HG03060 (cell line): ENCODE measurements around the gene WFDC5.
"Not testable (repeated sequence)": the region's sequence is repeated elsewhere in the genome, so short reads cannot be mapped to it uniquely, and the experiment has no call there.

Source experiments
- ATAC-seq: cut with Tn5 transposase; IDR thresholded peaks from one replicate; pipeline ENCODE4 v1.9.1; 2021; ENCODE audit warnings: low read depth, moderate number of reproducible peaks; ENCODE audit not compliant: unreplicated experiment

The WFDC5 gene, protein sequence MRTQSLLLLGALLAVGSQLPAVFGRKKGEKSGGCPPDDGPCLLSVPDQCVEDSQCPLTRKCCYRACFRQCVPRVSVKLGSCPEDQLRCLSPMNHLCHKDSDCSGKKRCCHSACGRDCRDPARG

DNA sequence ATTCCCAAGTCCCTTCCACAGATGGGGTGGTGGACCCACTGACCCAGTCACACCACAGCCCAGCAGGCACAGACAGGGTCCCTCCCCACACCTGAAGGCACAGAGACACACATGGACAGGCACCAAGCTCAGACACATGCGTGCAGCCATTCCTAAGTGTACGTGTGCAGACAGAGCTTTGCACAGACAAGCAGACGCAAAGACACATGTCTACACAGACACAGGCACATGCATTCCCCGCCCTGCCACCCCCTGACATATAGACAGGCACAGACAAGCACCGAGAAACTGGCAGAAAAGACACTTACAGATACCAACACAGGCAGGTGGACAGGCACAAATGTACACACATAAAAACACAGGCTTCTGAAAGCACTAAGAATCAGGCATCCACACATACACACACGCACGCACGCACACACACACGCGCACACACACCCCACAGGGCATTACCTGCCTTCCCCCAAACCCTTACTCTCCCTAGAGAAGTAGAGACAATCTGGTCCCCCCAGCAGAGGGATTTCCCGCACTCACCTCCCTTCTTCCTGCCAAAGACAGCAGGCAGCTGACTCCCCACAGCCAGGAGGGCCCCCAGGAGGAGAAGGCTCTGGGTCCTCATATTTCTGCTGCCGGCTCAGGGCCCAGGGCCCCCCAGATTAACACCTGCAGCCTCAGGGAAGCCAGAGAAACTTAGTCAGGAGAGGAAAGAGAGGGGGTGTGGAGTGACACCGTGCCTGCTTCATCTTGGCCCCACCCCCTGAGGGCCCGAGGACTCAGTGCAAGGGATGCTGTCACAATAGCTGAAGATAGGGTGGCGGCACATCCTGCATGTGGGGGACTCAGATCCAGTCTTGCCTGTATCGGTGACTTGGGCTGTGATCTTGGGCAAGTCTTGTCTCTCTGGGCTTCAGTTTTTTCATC, at the start of gene WFDC5:
Gene WFDC5 (minus strand): TSS at position 710 of the 921 bp plus-strand sequence. CDS start 91 bp downstream, at position 619.
- ATAC-seq: no peak

DNA sequence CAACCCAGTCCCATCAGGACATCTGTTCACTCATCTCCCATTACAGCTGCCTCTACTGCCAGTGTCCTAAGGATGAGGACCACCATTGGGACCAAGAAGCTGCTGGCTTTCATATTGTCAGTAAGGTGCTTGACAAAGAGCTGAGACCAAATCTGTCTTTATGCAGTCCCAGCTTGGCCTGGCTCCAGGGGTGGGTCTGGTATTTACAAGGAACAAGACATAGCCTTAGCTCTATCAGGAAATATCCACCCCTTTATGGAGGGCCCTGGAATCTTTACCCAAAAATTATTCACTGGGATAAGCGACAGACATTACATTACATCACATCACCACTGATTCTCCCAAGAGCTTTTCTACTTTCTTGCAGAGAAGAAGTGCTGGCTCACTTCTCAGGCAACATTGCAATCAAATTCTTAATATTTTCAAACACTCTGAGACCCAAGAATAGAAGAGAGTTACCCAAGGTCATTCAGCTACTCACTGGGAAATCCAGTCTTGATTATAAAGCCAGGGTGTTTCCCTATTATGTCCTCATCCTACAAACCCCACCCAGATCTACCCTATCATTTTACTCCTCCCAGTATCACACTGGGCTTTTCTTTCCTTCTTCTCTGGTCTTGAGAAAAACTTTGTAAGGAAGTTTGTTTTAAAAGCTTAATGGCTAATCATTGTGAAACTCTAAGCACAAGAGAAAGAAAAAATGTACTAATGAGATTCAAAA, 48.3 kb upstream of the WFDC5 start:
- no peak for ATAC-seq

DNA sequence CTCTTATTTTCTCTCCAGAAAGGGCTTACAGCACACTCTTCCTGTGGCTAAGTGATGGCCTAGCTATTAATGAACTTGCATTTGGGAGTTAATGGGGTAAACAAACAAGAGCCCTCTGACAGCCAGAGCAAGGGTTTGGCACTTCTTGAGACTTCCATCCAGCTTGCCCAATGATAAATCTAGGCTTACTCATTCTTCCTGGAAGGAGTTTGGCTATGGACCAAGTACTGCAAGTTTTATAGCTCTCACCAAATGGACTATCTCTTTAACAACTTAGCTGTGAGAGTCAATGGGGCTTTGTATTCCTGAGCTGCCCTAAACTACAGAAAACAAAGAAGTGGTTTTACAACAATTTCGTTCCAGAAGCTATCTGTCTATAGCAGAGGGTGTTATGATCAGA, 43.0 kb upstream of the WFDC5 start:
- no peak for ATAC-seq

DNA sequence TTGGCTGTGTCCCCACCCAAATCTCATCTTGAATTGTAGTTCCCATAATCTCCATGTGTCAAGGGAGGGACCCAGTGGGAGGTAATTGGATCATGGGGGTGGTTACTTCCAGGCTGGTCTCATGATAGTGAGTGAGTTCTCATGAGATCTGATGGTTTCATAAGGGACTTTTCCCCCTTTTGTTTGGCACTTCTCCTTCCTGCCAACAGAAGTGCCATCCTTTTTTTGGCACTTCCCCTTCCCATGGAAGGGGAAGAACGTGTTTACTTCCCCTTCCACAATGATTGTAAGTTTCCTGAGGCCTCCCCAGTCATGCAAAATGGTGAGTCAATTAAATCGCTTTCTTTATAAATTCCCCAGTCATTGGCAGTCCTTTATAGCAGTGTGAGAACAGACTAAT, 41.7 kb upstream of the WFDC5 start:
- no peak for ATAC-seq

DNA sequence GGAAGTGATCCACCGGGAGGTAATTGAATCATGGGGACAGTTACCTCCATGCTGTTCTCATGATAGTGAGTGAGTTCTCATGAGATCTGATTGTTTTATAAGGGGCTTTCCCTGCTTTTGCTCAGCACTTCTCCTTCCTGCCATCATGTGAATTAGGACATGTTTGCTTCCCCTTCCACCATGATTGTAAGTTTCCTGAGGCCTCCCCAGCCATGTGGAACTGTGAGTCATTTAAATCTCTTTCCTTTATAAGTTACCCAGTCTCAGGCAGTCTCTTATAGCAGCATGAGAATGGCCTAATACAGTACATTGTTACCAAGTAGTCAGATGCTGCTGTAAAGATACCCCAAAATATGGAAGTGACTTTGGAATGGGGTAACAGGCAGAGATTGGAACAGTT, 39.8 kb upstream of the WFDC5 start:
- not testable (repeated sequence) for ATAC-seq

DNA sequence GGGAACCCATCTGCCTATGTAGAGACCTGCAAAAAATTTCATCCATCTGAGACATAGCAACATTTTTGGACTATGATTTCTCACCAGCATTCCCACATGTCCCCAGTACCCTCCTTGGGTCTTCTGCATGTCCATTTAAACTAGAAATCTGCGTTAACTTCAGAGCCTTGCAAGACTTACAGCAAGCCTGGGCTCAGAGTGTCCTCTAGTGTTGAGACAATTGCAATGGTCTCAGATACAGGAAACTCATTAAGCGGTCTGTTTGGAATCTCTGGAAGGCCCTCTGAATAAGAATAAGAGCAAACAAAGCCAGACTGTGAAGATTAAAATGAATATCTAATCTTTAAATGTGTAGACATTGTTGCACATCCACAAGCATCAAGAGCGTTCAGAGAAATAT, 39.2 kb upstream of the WFDC5 start:
- no peak for ATAC-seq

DNA sequence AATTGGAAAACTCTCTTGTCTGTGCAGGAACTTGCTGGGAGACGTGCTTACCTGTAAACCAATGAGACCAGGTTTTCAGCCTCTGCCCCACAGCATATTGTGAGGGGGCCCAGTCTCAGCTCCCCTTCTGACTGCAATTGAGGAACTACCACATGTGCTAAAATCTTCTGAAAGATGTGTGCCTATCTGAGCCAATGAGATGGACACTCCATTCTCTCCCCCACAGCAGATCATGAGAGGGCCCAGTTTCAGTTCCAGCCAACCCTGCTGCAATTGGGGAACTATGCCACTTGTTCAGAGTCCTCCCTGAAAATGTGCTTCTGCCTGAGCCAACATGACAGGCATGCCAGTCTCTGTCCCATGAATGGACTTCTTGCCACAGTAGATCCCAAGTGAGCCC, 38.8 kb upstream of the WFDC5 start:
- no peak for ATAC-seq

DNA sequence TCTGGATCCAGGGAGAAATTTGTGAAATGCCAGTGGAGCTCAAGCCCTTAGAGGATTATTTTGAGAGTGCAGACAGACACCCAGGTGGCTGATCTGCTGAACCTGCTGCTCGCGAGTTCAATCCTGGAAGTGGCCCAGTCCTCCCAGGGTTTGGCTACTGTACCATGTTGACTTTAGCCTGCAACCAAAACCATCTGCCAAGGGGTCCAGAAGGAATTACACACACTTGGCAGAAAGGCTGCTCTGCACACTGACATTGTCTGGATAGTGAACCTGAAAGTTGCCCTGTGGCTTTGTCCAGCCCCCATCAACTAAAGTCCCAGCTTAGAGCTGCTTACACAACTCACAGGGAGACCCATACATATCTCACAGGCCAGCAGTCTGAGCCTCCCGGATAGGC, 38.2 kb upstream of the WFDC5 start:
- ATAC-seq: no peak

DNA sequence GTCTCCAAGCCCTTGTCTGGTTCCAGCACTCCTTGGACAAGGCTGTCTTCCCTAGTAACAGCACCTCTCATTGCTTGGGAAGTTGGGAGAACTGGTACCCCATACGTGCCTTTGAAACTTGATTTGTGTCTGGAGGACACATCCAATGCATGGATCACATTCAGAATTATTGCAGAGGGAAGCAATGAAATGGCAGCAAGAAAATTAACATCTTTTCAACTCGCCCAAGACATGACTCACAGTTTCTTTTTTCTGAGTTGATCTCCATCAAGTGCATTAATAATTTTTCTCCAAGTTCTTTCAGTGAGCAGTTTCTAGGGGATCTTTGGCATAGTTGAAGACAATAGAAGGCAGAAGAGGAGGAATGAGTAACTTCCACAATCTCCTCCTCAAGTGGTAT, 37.4 kb upstream of the WFDC5 start:
- ATAC-seq: no peak

DNA sequence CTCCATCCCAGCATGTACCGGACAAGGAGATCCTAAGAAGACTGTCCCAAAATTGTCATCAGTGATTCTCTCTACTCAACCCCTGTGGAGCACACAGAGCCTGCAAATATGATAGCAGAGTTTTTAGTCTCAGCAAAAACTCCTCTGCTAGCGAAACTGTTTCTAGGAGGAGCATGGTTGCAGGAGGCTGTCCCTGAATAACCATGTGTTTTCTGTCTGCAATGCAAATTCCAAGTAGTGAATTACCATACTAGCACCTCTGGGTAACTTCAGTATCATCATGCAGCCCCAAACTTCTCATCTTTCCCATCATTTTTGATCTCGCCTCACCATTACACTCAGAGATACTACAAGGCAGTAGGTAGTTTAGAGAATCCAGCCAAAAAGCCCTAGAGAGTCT, 34.1 kb upstream of the WFDC5 start:
- no peak for ATAC-seq

DNA sequence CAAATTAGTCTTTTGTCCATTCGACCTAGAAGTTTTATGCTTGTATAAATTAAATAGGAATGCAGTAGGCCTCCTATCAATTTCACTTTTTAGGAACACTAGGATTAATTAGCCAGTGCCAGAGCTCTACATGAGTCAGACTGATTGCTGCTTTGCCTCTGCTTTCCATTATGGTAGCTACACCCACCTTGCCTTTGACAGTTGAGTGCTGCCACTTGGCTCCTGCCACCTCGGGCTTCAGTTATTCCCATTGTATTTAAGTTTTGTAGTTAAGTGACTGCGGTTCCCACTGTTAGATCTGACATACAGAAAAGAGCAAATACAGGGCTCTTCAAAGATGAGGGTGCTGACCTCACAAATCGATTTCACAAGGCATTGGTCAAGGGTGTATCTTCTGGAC, 25.9 kb upstream of the WFDC5 start:
- no peak for ATAC-seq

DNA sequence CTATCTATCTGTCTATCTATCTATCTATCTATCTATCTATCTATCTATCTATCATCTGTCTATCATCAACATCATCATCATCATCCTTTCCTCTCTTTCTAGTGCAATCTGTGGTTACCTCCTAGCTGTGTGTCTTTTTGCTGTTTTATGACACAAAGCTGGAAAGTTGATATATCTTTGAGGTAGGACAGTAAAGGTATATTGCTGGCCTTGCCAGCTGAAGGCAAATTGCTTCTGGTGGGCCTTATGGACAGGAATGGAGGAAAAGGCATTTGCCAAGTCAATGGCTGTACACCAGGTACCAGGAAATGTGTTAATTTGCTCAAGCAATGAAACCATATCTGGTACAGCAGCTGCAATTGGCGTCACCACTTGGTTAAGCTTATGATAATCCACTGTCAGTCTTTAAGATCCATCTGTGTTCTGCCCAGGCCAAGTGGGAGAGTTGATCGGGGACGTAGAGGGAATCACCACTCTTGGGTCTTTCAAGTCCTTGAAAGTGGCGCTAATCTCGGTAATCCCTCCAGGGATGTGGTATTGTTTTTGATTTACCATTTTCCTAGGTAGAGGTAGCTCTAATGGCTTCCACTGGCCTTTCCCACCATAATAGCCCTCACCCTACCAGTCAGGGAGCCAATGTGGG, 24.9 kb upstream of the WFDC5 start:
- ATAC-seq: not testable (repeated sequence)

DNA sequence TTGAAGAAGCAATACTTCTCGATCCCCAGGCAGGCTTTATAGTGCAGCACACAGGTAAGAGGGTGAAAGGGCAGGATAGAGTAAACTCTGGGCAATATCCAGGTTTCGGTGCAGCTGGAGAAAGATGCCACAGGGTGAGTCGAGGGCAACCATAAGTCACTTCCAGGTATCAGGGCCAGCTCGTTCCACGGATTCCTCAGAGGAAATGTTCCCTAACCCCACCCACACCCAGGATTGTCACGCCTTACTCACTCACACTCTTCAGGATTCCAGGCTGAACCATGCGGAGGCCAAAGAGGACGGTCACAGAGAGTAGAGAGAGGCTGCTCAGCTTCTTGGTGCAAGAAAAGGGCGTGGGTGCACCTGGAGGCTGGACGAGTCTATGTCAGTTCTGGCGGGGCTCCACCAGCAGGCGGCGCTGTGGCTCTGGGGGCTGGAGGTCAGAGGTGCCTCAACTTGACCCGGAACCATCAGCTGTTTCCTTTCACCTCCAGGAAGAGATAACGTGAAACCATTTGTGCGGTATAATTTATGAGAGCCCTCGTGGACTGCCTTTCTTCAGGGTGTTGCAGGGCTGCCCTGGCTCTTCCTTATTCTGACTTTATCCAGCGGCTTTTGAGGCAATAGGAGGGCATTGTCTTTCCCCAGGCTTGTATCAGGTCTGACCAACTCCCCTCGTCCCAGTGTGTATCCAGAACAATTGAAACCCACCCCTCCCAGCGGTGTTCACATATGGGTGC, 23.8 kb upstream of the WFDC5 start:
- no peak for ATAC-seq

DNA sequence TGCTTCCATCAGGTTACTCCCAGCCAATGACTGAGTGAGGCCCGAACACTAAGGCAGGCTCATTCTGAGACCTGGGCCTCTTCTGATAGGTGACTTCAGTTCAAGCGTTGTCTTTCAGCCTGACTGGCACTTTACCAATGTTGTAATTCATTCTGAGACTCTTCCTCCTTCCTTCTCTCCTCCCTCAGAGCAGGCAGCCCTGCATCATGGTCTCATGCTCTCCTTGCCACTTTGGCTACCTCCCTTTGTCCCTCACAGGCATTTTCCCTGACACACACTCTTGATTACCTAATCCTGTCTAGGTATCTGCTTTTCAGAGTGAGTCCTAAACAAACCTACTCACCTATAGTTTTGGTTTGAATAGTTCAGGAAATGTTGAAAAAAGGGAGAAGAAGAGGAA, 21.9 kb upstream of the WFDC5 start:
- no peak for ATAC-seq

DNA sequence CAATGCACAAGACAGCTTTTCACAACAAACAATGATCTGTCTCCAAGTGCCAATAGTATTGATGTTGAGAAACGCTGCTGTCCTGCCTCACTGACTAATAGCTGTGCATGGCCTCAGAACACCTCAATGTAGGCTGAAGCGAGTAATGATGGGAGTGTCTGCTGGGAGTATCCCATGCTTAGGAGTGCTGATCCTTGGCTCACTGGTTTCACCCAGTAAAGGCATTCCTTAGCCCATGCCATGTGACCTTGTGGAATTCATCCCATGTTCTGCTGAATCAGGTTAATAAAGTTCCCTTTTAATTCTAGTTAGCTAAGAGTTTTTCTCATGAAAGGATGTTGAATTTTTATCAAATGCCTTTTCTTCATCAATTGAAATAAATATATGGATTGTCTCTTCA, 13.1 kb upstream of the WFDC5 start:
- no peak for ATAC-seq

DNA sequence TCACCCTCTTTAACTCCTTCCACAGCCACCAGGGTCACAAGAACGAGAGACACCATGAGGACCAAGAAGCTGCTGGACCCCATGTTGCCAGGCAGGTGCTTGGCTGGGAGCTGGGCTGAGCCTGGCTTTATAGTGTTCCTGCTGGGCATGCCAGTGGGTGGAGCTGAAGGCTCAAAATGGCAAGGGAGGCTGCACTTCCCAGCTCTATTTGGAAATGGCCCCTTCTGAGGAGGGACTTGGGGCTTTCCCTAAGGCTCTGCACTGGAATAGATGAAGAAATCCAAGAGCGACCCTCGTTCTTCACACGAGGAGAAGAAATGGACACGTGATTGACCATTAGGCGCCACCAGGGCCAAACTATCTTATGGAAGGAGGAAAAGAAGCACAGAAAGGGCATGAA, 9.4 kb upstream of the WFDC5 start, which contains the start of gene WFDC12:
Gene WFDC12 (minus strand): TSS at position 101 of the 400 bp plus-strand sequence. CDS start 18 bp downstream, at position 83.
- ATAC-seq: no peak

DNA sequence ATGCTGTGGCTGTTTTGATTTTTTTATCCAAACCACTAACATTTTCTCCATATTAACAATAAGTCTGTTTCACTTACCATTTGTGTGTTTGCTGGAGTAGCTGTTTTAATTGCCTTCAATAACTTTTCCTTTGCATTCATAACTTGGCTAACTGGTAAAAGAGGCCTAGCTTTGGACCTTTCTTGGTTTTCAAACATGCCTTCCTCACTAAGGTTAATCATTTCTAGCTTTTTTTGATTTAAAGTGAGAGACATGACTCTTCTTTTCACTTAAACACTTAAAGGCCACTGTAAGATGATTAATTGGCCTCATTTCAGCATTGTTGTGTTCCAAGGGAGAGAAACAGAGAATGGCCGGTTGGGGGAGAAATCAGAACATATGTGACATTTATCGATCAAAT, 6.4 kb upstream of the WFDC5 start:
- no peak for ATAC-seq

DNA sequence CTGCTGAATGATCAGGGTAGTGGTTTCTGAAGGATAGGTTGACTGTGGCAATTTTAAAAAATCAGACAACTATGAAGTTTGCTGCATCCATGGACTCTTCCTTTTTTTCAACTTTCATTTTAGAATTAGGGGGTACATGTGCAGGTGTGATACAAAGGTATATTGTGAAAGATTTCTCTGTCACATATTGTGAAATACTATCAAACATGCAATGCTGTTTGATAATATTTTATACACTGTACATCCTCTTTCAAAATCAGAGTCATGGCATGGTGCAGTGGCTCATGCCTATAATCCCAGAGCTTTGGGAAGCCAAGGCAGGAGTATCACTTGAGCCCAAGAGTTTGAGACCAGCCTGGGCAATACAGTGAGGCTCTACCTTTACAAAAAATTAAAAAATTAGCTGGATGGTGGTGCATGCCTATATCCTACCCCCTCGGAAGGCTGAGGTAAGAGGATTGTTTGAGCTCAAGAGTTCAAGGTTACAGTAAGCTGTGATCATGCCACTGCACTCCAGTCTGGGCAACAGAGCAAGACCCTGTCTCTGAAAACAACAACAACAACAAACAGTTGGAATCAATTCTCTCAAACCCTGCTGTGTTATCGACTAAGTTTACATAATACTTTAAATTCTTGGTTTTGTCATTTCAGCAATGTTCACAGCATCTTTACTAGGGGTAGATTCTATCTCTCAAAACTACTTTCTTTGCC, 4.7 kb upstream of the WFDC5 start:
- ATAC-seq: no peak

DNA sequence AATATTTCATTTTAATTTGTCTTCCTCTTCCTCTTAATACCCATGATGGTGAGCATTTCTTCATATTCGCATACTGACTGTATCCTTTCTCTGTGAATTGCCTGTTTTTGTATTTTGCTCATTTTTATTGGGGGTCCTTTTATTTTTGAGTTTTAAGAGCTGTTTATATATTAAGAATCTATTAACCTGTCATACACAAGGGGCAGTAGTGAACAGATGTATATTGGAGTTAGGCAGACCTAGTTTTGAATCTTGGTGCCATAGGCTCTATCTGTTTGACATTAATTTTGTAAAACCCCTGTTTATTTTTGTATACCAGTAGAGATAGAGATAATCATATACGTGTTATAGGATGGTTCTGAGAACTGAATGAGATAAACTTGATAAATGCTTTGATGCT, 3.1 kb upstream of the WFDC5 start:
- ATAC-seq: no peak

DNA sequence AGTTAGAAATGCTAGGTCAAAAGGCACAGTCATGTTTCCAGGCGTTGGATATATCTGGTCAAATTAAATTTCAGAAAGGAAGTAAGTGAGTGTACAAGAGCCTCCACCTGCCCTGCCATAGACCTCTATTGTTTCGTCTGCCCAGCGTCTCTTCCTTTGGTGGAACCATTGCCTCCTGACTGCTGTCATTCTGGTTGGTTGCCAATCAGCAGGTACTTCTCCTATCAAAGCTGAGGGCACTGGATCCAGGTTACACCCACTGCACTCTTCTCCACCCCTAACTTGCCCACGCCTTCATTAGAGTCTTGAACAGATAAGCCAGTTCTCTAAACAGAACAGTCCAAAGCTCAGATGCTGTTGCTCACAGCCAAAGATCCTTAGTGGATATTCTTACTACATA, 2.6 kb upstream of the WFDC5 start:
- no peak for ATAC-seq
